Fibroblast of skin of scalp (primary cell): Measurements from ENCODE around the gene ATP6V0B.

Experiments used
- DNase-seq: peaks from one replicate; pipeline ENCODE4 v3.0.0-alpha.2; 2013

ATP6V0B gene

DNA sequence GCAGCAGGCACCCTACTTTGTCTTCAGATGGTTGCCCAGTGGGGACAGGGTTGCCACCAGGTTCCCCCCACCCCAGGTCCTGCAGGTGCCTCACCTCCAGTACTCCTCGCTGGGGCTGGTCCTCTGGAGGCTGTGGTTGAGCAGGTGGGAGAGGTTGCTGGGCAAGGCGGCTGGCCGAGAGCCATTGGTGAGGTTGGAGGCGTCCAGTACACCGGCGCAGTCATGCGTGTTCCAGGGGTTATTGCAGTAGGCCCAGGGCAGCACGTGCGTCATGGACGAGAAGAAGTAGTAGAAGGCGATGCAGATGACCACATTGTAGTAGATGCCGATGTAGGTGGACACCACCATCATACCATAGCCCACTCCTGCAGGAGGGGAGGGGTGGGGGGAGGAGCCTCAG lies 33.5 kb downstream of the ATP6V0B start:
- DNase-seq, result no peak

DNA sequence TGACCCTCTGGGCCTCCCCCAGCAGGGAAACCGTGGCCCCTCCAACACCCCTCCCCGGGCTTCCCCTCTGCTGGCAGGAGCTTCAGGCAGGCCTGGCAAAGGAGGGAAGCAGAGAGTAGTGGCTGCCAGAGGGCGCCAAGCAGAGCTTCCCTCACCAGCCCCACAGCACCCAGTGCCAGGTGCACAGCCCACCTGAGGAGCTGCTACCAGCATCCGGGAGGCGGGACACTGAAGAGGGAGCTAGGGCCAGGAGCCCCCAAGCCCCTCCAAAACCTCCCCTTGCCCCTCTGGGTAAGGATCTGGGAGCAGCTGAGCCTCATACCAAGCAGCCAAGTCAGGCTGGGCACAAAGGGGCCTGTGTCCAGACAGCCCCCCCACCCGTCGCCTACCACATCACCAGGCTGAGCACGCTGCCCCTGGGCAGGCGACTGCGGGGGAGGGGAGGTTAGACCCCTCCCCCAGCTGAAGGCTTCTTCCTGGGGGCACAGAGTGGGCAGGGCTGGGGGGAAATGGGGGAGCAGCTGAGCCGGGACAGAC lies 36.2 kb downstream of the ATP6V0B start:
- no peak for DNase-seq

DNA sequence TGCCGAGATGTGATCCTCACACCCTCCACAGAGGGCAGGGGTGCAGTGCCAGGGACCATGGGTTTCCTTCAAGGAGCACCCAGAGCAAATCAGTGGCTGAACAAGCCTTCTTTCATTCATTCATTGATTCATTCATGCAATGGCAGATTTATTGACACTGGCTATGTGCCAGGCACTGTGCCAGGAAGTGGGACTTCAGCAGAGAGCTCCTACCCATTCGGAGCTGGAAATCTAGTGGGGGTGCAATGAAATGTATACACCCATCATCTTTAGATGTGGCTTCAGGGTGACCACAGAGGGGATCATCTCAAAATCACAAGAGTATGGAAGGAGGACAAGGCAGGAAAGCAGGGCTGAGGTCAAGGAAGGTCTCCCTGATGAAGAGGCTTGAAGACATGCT lies 37.6 kb downstream of the ATP6V0B start:
- DNase-seq, result no peak

DNA sequence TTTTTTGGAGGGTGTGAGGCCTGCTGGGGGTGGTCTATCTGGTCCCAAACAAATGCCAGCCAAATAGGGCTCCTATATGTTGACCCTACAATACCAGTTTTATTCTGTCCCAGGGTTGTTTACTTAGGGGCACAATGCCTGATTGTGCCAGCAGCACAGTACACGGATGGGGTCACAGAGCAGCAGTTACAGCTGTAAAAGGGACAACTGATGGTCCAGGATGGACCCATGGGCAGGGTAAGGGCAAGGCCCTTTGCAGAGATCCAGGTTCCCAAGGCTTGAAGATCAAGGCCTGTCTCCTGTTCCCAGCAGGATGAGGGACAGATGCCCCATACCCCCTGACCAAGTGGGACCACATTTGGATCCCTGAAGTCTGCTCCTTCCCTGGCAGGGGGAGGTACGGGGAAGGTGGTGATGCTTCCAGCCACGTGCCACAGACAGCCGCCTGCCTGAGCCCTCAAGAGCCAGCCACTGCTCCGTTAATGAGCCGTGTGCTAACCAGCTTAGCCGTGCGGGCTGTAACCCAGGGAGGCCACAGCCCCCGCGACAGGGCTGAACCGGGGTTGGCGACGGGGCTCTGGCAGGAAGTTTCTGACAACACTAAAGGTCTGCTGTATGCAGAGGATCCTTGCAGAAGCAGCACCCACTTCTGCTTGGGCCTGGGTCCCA lies 38.3 kb downstream of the ATP6V0B start:
- no peak for DNase-seq

DNA sequence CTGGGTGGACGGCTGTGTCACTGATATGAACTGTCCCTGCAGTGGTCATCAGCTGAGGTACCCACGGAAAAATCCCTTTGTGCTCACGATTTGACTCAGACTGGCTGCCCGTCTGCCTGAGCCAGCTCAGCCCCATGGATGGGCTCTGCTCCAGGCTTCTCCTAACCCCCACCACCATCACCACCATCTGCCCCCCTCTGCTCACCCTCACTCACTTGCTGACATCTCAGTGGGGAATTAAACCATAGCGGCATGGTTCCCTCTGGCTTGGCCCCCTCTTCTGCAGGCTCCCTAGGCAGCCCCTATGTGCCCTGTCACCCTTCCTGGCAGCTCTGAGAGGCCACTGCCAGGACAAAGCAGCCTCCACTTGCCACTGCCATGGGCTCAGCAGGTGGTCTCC lies 39.2 kb downstream of the ATP6V0B start:
- DNase-seq, result no peak

DNA sequence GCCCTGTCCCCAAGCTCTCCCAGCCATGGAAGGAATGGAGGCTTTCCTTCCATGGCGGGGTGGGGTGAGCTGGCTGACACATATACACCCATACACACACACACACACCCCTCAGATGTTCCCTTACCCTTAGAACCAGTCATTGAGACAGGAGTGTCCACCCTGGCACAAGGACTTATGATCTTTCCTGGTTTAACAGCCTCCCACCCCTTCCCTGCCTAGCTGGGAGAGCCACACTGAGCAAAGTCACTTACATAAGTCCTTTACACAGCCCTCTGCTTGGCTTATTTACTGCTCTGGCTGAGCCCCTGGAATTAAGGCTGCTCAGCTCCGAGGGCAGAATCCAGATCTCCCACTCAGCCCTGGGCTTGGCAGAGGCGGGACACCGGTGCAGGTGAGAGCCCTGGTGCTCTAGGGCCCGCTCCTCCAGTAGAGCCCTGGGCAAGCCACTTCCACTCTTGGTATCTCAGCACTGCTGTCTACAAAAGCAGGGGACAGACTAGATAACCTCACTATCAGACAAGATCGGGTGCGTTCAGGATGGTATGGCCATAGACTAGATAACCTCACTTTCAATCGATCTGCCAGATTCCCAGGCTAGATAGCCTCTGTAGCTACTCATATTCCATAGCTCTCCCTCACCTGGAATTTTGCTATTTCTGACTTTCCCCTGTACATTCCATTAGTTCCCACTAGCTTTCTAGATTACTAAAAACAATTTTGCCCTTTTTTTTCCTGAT lies 39.8 kb downstream of the ATP6V0B start:
- DNase-seq, result no peak

DNA sequence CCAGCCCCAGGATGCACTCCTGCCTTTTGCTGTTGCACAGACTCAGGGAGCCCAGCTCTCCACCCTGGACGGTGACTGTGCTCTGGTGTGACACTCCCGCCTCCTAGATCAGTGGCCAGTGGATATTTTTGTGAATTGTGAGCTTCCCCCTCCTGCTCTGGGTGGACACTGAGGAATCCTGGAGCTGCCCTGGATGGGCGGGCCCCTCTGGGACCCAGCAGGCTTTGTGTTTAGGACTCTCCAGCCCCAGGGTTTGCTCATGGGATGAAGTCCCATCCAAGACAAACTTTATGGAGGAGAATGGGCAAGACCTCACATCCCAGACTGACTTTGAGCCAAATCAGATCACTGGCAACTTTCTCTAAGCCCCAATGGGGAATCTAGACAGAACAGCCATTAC lies 40.4 kb downstream of the ATP6V0B start:
- no peak for DNase-seq

DNA sequence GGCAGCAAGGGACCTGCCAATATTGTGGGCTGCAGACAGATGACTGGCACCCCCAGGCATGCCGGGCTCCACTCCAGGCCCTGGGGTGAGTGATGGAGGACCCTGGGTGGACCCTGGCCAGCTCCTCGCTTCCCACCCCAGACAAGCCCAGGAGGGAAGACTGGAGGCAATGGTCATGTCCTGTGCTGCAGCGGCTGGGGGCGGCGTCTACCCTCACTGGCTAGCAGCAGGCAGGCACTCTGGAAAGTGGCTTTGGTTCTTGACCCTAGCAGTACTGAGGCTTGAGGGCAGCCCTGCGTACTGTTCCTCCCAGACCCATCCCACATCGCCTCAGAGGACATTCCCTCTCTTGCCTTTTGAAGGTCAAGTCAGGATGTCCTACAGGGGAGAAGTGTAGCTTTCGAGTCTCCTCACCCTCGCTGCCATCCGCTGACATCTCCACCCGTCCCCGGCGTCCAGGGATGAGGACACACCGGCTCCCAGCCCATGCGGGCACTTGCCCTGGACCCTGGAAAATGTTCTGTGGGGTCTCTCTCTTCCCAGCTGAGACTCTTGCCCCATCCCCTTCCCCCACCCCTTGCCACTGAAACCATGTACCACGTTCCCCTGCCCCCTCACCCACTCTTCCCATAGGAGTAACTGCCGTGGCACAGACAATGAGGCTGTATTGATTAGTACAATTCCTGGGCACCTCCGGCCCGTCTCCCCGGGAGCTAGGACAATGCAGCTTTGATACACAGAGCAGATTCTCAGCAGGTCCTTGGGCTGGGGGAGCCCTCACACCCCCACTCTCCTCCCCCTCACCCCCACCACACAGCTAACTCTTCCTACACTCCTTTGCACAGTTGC lies 41.5 kb downstream of the ATP6V0B start:
- DNase-seq, result no peak

DNA sequence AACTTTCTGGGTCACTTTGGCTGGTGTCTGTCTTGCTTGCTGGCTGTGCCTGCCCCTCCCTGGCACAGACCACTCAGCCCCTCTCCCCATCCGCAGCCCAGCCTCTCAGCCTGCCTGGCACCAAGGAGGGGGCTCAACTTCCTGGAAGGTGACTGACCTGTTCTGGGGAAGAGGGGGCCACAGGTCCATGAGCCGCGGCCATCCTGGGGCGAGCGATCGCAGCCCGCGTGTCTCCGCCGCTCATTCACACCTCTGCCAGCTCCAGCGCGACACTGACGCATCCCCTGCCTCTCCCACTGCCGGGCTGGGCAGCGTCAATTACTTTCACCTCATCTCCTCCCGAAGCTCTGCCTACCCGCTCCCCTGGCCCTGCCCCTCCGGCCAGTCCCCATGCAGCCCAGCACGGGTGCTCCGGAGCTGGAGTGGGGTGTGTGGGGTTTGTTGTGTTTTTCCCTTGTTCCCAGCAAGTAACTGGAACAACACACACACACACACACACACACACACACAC lies 42.2 kb downstream of the ATP6V0B start:
- no peak for DNase-seq

DNA sequence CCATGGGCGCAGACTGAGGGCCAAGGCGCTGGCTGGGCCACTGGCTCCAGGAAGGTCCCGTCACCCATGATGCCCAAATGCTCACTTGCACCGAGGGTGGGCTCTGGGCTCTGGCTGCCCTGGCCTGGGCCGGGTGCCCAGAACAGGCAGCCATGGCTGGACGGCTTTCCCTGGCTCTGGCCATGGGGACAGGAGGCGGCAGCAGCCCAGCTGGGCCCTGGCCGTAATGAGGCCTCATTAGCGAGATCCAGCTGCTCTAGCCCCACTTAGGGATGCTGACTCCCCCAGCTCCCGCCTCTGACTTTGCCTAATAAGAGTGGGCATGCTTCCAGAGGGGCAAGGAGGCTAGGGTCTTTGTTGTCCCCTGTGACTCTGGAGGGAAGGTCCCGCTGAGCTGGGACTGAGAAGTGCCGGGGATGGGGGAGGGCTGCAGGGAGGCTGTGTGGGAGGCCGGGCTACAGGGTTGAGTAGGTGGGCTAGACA lies 44.7 kb downstream of the ATP6V0B start:
- no peak for DNase-seq

DNA sequence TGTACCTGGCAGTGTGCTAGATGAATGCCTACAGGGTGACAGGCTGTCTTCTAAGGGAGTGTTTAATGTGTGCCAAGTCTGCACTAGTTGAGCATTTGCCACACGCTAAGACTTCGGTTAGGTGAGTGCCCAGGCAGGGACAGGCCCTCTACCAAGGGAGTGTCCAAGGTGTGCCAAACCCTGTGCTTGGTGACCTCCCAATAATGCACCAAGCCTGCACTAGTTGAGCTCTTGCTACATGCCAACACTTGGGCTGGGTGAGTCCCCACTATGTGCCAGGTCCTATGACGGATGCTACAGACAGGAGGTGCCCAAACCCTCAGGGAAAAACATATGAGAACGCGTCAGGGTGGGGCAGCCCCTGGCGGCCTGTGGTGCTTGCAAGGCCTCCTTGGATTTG lies 45.7 kb downstream of the ATP6V0B start:
- no peak for DNase-seq

DNA sequence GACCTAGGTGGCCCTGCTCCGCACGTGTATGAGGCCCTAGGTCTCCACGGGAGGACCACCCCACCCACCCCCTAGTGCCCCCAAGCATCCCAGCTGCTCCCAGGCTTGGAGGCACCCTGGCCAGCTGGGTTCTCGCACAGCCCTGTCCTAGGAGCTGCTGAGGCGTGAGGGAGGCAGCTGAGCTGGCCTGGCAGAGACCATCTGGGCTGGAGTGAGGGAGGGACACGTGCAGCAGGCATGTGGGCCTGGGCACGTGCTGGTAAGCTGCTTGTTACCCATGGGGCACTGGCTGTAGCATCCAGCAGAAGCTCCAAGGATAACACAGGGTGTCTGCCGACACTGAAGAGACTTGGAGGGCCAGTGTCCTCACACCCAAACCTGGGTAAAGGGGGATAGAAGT lies 46.4 kb downstream of the ATP6V0B start:
- no peak for DNase-seq

DNA sequence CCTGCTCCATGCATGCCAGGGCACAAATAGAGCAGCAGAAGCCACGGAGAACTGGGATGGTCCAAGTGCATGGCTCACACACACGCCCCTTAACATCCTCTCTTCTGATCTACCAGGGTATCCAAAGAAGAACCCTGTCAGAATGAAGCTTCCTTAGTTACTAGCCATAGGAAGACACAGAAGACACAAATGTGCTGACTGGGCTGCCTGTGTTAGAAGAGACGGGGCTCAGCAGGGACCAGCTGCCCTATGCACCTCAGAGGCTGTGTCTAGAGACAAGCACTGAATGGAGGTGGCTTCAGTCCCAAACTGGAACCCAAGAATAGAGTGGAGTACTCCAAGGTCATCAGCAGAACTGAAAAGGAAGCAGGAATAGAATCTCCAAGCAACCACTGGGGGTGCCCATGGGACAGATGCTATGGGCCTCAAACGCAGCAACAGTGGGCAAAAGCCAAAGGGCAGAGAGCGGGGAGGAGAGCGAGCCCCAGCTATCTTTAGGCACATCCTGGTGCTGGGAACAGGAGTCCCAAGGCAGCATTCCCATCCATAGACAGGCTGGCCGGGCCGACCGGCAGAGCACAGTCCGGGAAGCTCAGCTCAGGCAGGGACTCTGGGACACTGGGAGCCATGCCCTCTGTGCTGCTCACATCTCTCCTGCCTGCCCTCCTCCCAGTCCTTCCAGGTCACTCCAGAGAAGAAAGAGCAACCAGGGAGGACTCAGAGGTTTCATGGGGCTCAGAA lies 47.0 kb downstream of the ATP6V0B start:
- DNase-seq, result no peak

DNA sequence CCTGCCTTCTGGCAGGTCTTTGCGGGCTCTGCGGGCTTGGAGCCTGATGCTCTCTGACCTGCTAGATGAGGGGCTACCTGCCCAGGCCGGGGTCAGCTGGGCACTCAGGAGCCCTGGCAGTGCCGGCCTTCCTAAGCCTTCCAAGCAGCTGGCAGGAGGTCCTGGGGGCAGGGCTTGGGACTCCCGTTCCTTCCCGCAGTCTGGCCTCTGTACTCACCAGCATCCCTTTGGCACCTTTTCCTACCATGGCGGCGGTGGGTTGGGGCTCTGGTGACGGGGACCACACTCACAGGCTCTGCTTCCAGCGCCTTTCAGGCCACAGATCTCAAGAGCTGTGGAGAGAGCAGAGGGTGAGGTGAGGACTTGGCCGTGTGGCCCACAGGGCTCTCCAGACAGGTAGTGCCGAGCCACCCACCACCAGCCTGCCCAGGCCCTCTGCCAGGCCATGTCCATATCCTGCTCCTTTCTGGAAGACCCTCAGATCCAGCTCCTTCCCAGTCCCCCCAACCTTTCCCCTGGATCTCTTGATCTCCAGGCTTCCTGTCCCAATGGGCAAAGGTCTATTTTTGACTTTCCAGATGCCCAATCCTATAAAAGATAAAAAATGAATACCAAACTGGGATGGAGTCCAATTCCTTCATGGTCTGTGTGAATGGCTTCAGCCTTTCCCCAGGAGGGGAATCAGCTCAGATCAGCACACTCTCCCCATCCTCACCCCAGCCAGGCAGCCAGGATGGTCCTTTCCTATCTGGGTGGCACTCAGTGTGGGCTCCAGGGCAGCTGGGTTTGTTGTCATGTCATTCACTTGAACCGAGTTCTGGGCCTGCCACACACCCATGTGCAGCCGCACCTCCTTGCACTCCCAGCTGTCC lies 49.5 kb downstream of the ATP6V0B start:
- DNase-seq, result no peak

DNA sequence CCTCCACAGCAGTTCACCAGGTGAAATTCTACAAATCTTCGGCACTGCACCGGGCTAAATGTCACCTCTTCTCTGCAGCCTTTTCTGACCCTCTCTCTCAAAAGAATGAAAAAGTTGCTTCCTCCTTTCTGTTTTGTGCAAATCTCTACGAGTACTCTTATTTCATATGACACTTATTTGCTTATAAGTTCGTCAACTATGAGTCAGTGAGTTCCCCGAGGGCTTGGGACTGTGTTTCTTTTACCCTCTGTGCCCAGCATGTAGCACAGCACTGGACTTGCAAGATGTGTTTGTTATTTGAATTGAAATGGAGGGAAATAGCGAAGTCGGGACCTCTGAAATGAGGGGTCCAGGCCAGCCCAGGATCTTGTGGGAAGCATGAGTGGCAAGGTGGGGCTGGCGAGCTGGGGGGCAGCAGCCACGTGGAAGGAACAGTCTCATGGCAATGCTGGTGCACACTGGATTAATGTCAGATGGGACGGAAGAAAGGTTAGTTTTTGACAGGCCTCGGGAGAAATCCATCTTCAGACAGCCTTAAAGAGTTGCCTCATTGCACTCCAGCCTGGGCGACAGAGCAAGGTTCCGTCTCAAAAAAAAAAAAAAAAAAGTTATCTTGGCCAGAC lies 50.3 kb downstream of the ATP6V0B start:
- no peak for DNase-seq

DNA sequence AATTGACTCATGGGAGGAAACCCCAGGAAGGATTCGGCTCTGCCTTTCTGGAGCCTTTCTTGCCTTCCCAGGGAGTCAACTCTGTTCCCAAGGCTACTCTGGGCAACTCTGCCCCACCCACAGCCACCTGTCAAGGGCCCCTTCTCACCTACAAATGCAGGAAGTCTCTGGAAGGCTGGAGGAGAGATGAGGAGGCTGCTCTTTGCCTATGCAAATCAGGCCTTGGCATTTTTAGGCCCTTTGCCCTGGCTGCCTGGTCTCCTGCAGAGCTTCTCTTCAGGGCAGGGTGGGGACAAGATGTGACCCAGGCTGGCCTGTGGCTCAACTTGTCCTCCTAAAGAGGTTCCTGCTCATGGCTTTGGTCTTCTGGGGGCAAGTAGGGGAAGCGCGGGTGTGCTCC lies 51.1 kb downstream of the ATP6V0B start:
- no peak for DNase-seq

DNA sequence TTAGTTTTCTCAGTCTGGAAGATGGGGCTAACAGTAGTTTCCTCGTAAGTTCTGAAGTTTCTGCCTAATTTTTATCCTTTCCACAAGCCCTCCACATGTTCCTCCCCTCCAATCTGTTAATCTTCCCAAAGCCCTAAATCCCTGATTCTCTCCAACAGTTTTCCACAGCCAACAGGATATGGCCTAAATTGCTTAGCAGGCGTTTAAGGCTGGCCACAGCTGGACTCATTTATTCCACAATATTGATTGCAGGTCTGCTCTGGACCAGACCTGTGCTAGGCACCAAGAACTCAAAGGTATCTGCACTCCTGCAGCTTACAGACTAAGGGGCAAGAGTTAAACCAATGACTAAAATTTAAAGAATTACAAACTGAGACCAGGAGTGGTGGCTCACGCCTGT lies 52.6 kb downstream of the ATP6V0B start:
- DNase-seq, result no peak
